Mesodermal cell (in vitro differentiated cells): Measurements from ENCODE around the gene ORAI1.
"Not testable (repeated sequence)": the region's sequence is repeated elsewhere in the genome, so short reads cannot be mapped to it uniquely, and the experiment has no call there.

Experiments
- H3K27ac ChIP-seq: 2 replicates; pipeline ENCODE4 v1.7.0; 2013; ENCODE audit warnings: mild to moderate bottlenecking, low read depth, low read length, moderate library complexity; ENCODE audit not compliant: severe bottlenecking
- H3K36me3 ChIP-seq: 2 replicates; pipeline ENCODE4 v1.7.1; 2013; ENCODE audit warnings: mild to moderate bottlenecking, low read length, moderate library complexity; ENCODE audit not compliant: control insufficient read depth, insufficient read depth
- H3K4me1 ChIP-seq: one replicate; pipeline ENCODE4 v1.7.1; 2013; ENCODE audit warnings: mild to moderate bottlenecking, low read length; ENCODE audit not compliant: insufficient read depth, control insufficient read depth, poor library complexity, severe bottlenecking
- H3K4me3 ChIP-seq: 2 replicates; pipeline ENCODE4 v1.7.0; 2013; ENCODE audit warnings: low read length, control low read depth, mild to moderate bottlenecking; ENCODE audit not compliant: insufficient read depth, poor library complexity, severe bottlenecking; ENCODE audit errors: extremely low read depth
- H3K9me3 ChIP-seq: 2 replicates; pipeline ENCODE4 v1.7.1; 2013; ENCODE audit warnings: mild to moderate bottlenecking, low read length, moderate library complexity; ENCODE audit not compliant: control insufficient read depth
- WGBS, 2 experiments: methylation state at CpG; one replicate each; pipeline ENCODE4 v1.1.5; 2013; ENCODE audit warnings: missing lambda C conversion rate in 2 of 2; ENCODE audit not compliant: insufficient coverage in 2 of 2; 5-methylcytosine and 5-hydroxymethylcytosine counted together

Gene ORAI1

DNA sequence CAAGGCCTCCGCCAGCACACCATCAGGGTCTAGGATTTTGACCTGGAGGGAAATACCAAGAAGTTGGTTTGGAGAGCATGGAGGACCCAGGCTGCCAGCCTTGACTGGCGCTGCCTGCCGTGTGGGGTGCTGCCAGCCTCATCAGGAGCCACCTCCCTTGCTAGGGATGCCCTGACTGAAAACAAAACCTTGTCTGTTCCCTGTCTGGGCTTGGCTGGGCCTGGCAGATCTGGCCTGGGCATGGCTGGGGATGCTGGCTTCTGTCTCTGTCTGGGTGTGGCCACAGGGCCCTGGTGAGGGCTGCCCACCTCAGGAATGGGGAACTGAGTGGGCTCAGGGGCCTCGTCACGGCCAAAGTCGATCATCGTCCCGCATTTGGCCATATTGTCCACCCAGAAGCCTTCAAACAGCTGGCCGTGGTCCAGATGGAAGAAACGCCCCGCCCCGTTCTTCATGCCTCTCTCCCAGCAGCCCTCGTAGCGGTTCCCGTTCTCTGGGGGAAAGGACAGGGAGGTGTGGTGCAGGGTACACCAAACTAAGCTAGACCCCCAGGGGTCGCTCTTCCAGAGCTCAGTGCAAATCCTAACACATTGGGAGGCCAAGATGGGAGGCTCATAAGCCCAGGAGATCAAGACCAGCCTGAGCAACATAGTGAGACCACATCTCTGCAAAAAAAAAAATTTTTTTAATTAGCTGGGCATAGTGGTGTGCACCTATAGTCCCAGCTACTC lies 26.6 kb downstream of the ORAI1 start:
- H3K36me3 ChIP-seq: no peaks in the 10 kb centered on the region
- peaks cover 9% of the 10 kb centered on the region for H3K4me1 ChIP-seq
- 95 to 98% methylated on average over 13 to 15 of the region's 16 CpGs for WGBS, 2 experiments
- no peak overlapping the region for H3K4me3 ChIP-seq
- H3K9me3 ChIP-seq: no peaks in the 10 kb centered on the region
- no peak overlapping the region for H3K27ac ChIP-seq

DNA sequence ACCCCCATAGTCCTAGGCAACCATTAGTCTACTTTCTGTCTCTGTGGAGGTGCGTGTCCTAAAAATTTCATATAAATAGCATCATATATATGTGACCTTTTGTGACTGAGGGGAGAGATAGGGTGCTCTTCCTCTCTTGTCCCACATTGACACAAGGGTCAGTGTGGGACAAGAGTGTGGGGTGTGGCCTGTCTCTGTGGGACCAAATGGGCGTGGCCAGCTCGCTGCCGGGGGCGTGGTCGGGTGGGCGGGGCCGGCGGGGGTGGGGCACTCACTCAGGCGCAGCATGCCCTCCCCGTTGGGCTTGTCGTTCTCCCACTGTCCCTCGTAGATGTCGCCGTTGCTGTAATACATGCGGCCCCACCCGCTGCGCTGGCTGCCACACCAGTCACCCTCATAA lies 27.7 kb downstream of the ORAI1 start:
- 86 to 89% methylated on average over 11 to 17 of the region's 18 CpGs for WGBS, 2 experiments
- H3K27ac ChIP-seq: no peak overlapping the region
- peaks cover 17% of the 10 kb centered on the region for H3K4me1 ChIP-seq
- H3K36me3 ChIP-seq: no peaks in the 10 kb centered on the region
- H3K4me3 ChIP-seq: no peak overlapping the region
- no peaks in the 10 kb centered on the region for H3K9me3 ChIP-seq

DNA sequence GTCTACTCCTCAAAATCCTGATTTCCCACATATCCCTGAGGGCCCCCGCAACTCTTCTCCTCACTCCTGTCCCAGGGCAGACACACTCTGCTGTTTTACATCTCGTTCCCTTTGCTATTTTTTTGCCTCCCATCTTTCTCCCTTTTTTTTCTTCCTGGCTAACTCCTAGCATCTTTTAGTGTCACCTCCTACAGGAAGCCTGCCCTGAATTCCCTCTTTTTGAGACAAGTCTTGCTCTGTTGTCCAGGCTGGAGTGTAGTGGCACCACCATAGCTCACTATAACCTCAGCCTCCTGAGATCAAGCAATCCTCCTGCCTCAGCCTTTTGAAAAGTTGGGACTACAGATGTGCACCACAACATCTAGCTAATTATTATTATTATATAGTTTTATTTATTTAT lies 29.8 kb downstream of the ORAI1 start:
- peaks cover 25% of the 10 kb centered on the region for H3K4me1 ChIP-seq
- H3K9me3 ChIP-seq: no peaks in the 10 kb centered on the region
- no peak overlapping the region for H3K4me3 ChIP-seq
- 90 to 100% methylated on average over 2 of the region's 2 CpGs for WGBS, 2 experiments
- no peaks in the 10 kb centered on the region for H3K36me3 ChIP-seq
- no peak overlapping the region for H3K27ac ChIP-seq

DNA sequence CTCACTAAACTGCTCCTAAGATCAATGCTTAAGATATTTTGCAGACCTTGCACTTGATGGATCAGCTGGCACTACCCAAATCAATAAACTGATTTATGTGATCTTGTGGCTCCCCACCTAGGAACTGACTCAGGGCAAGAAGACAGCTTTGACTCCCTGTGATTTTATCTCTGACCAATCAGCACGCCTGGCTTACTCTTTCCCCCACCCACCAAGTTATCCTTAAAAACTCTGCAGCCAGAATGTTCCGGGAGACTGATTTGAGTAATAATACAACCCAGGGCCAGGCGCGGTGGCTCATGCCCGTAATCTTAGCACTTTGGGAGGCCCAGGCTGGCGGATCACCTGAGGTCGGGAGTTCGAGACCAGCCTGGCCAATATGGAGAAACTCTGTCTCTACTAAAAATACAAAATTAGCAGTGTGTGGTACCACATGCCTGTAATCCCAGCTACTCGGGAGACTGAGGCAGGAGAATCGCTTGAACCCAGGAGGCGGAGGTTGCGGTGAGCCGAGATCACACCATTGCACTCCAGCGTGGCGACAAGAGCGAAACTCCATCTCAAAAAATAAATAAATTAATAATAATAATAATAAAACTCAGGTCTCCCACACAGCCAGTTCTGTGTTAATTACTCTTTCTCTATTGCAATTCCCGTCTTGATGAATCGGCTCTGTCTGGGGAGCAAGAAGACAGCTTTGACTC lies 31.1 kb downstream of the ORAI1 start:
- 95 to 98% methylated on average over 11 to 12 of the region's 18 CpGs for WGBS, 2 experiments
- Histone ChIP-seq H3K4me1 (peaks cover 25% of the 10 kb centered on the region), H3K36me3 (no peaks in the 10 kb centered on the region), H3K9me3 (no peaks in the 10 kb centered on the region), H3K27ac (no peak overlapping the region), H3K4me3 (no peak overlapping the region)

DNA sequence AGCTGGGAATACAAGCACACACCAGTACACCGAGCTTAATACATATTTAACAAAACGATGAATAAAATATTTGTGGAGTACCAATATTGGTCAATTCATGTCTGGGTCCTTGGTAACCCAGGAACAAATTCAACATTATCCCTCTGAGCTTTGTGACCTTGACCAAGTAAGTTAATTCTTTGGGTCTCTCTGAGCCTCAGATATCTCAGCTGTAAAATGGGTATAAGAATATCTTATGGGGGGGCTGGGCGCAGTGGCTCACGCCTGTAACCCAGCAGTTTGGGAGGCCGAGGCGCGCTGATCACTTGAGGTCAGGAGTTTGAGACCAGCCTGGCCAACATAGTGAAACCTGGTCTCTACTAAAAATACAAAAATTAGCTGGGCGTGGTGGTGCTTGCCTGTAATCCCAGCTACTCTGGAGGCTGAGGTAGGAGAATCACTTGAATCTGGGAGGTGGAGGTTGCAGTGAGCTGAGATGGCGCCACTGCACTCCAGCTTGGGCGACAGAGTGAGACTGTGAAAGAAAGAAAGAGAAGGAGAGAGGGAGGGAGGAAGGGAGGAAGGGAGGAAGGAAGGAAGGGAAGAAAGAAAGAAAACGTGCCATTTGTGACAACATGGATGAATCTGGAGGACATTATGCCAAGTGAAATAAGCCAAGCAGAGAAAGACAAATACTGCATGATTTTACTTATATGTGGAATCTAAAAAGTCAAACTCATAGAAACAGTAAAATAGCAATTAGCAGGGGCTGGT lies 35.2 kb downstream of the ORAI1 start:
- H3K4me1 ChIP-seq: peaks cover 25% of the 10 kb centered on the region
- H3K4me3 ChIP-seq, H3K27ac ChIP-seq, H3K36me3 ChIP-seq, H3K9me3 ChIP-seq: not testable (repeated sequence)
- WGBS, 2 experiments: 84 to 90% methylated on average over 9 of the region's 11 CpGs

DNA sequence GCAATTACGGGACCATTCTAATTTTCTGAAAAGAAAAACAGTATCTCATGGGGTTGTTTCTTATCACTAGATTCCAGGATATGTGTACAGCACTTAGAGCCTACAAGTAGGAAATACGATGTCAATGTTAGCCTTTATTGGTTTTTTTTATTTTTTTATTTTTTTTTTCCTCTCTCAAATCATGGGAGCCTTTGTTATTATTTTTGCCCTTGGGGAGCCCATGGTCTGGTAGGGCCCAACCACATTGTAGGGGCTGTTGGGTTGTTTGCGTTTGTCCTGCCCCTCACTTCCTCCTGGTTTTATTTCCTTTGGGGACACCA lies 37.2 kb downstream of the ORAI1 start:
- no peak overlapping the region for H3K27ac ChIP-seq
- H3K4me3 ChIP-seq: no peak overlapping the region
- H3K36me3 ChIP-seq: no peaks in the 10 kb centered on the region
- no peaks in the 10 kb centered on the region for H3K9me3 ChIP-seq
- WGBS, 2 experiments: 100% methylated on average over 1 of the region's 3 CpGs
- H3K4me1 ChIP-seq: peaks cover 12% of the 10 kb centered on the region

DNA sequence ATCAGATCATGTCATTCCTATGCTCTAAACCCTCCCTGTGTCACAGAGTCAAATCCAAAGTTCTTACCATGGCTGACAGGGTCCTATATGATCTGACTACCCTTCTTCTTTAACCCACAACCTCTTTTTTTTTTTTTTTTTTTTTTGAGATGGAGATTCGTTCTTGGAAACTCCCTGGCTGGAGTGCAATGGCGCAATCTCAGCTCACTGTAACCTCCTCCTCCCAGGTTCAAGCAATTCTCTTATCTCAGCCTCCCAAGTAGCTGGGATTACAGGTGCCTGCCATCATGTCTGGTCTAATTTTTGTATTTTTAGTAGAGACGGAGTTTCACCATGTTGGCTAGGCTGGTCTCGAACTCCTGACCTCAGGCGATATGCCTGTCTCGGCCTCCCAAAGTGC lies 40.5 kb downstream of the ORAI1 start:
- not testable (repeated sequence) for H3K9me3 ChIP-seq, H3K4me1 ChIP-seq, H3K36me3 ChIP-seq, H3K27ac ChIP-seq, H3K4me3 ChIP-seq
- 92 to 95% methylated on average over 3 to 4 of the region's 6 CpGs for WGBS, 2 experiments

DNA sequence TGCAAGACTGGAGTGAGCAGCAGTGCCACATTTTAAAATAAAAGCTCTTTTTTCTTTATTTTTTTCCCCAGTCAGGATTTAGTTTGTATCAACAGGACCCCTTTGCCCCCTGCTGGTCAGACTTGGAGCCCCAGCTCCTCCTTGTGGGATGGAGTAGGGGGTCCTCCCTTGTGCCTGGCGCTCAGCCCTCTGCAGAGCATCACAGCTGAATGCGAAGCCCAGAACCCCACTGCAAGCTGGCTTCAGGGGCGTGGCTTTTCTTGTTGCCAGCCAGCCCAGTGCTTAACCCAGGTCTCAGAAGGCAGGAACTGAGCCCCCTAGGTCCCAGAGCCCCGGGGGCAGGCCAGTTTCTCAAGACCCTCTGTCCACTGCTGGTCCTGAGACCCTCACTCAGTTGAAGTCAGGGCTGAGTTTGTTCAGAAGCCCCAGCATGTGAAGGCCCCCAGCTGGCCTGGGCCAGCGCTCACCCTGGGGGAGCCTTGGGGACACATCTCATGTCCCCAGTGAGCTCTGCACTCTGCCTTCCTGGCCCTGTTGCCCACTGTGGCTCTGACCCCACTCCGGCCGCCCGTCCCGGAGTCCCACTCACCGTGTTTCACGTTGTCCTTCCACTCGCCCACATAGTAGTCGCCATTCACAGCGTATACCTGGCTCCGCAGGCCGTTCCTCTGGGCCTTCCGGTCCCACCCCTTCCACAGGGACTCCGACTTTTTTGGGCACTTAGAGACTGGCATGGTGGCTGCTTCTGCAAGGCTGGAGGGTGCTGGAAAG lies 42.6 kb downstream of the ORAI1 start:
- H3K9me3 ChIP-seq: no peaks in the 10 kb centered on the region
- WGBS, 2 experiments: 90 to 92% methylated on average over 16 to 18 of the region's 18 CpGs
- no peaks in the 10 kb centered on the region for H3K4me1 ChIP-seq
- no peaks in the 10 kb centered on the region for H3K36me3 ChIP-seq
- no peak overlapping the region for H3K4me3 ChIP-seq
- H3K27ac ChIP-seq: no peak overlapping the region

DNA sequence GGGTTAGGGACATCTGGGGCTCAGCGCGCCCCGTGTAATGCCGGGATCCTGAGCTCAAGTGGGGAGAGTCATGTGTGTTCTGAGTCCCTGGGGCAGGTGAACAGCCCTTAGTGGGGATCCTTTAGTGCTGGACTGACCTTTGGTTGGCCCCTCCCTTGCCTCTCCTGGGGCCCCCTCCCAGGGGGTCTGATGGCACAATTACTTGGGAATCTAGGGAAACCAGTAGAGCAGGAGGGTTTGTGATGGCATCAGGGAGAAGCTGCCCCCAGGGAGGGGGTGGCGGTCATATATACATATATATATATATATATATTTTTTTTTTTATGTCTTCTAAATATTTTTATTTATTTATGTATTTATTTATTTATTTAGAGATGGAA lies 43.2 kb downstream of the ORAI1 start, which contains the start of gene MORN3:
Gene MORN3, minus strand, starts transcription at position 134 of the 380 bp plus-strand sequence. CDS start 171 bp downstream, outside the sequence.
- Histone ChIP-seq H3K4me1 (no peaks in the 10 kb centered on the region), H3K27ac (no peak within 1 kb of the TSS), H3K4me3 (no peak within 1 kb of the TSS), H3K36me3 (no peaks in the 10 kb centered on the region), H3K9me3 (no peaks in the 10 kb centered on the region)
- WGBS, 2 experiments: 97% methylated on average over 4 of the region's 5 CpGs

DNA sequence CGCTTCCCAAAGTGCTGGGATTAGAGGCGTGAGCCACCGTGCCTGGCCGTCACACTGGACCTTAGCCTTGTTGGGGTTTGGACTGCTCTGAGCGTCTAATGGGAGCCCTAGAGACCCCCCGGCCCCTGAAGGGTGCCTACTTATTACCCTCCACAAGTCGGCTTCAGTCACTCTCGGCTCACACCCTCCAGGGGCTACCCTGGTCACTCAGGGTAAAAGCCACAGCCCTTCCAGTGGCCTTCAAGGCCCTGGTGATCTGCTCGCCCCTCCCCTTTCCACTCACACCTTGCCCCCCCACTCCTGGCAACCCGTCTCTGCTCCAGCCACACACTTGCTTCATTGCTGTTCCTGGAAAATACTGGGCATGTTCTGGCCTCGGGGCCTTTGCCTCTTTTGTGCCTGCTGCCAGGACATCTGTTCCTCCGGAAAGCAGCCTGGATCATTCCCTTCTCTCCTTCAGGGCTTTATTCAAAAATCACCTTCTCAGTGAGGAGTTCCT lies 46.7 kb downstream of the ORAI1 start:
- no peaks in the 10 kb centered on the region for H3K36me3 ChIP-seq
- H3K4me1 ChIP-seq: peaks cover under 1% of the 10 kb centered on the region
- no peak overlapping the region for H3K4me3 ChIP-seq
- H3K27ac ChIP-seq: peak overlapping the region; percentile 53
- H3K9me3 ChIP-seq: no peaks in the 10 kb centered on the region
- WGBS, 2 experiments: 83 to 88% methylated on average over 8 to 12 of the region's 12 CpGs
